ENCODE measurements around the gene POU3F1.

- TF ChIP-seq CTCF (IDR thresholded peaks at IDR 0.05), result no peak
- TF ChIP-seq POLR2A (IDR thresholded peaks at IDR 0.05), result no peak
Observed at GRCh38 chr1:38092256-38092655, 45.7 kb upstream of the POU3F1 start.

Measured in Peyer's patch (tissue), 4 donors.